ENCODE results near the gene VEGFC.

Gene VEGFC

GRCh38 chr4:176798540-176798939 is 5.8 kb upstream of the VEGFC start:
- DNase-seq: no peak

DNA sequence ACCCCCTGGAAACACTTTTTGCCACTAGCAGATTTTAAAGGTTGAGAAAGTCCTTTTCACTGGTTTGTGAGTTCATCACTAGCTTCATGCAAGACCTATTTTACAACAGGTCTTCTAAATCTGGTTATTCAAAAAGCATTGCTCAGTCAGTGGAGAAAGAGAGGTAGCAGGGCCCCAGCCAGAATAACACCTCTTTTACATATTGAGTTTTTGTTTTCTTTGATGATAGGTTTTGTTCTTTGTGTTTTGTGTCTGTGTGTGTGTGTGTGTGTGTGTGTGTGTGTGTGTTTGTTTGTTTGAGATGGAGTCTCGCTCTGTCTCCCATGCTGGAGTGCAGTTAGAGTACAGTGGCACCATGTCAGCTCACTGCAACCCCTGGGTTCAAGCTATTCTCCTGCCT is 2.7 kb upstream of the VEGFC start:
- no peak for DNase-seq

GRCh38 chr4:176794651-176795050 is 1.9 kb upstream of the VEGFC start:
- no peak for DNase-seq

GRCh38 chr4:176794151-176794550 is 1.4 kb upstream of the VEGFC start:
- no peak for DNase-seq

DNA sequence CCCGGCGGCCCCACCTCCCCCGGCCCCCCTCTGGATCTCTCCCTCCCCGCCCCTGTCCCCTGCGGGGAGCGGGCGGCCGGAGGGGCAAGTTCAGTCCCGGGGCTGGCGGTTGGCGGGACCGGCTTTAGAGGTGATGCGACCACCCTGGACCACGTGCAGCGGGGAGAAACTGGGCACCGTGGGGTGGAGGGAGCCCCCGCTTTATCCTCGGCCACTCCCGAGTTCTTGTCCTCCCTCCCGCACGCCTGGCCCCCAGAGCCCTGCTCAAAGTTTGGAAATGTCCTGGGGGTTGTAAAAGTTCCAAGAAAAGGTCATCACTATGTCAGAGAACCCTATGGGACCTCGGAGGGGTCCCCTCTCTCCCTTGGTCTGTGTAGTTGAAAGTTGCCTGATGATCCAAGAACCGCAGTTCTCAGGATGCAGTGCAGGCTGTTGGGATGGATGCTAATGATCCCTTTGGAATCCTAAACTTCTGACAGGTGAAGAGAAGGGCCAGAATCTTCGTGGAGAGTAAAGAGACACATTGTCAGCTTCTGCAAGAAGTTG is 411 bp upstream of the VEGFC start:
- no peak for DNase-seq

- peak in 3 of 56 donors; percentile 0 to 30 (median 13) for DNase-seq
These were observed 964 bp downstream of the VEGFC start for GRCh38 chr4:176791591-176792325.

GRCh38 chr4:176790398-176790797 is 2.3 kb downstream of the VEGFC start:
- no peak for DNase-seq

DNA sequence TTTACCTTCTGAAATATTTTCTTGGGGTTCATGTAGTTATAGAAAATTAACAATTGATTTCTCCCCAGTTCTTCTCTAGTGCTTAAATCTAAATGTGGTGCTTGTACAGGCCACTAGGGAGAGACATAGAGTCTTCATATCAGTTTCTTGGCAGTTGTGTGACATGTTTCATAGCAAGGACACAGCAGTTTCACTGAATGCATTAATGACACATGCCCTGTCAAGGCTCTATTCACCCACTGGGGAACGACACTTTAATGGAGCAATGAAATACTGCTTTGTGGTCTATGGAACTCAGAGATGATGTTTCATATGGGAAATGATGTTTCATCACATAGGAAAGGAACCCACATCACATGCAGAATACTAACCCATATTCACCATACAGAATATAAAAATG is 2.8 kb downstream of the VEGFC start:
- peak in 1 of 56 donors; percentile 10 for DNase-seq

DNA sequence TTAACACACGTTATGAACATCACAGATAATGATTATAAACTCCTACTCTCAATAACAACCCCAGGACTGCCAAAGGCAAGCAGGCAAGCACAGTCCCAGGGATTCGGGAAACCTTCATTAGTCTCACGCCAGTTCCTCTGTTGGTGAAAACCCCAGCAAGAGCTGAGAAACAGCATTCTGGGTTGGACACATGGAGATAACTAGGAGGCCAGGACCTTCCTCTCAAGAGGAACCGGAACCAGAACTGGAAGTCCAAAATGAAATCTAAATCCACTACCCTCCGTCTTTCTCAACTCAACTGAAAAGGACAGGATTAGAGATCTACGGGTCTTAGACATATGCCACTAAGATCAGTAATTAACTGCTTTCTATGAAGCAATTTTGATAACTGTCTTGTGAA is 3.8 kb downstream of the VEGFC start:
- DNase-seq: no peak

DNA sequence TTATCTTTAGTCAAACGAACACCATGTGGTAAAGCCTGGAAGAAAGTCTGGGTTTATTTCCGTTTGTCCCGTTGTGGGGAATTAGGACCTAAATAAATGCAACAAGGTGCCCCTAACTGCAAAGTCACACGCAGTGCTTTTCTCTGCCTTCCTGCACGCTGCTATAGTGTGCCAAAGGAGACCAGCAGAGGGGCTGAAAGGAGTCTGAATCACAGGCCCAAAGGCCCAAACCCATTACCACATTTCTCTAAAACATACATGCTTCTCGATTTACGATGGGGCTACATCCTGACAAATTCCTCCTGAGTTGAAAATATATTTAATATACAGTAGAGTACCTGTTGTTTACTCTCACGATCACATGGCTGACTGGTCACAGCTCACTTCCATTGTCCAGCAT is 4.5 kb downstream of the VEGFC start:
- no peak for DNase-seq

GRCh38 chr4:176784816-176785215 is 7.9 kb downstream of the VEGFC start:
- DNase-seq: no peak

GRCh38 chr4:176782794-176783193 is 9.9 kb downstream of the VEGFC start:
- DNase-seq: no peak

GRCh38 chr4:176782191-176782590 is 10.5 kb downstream of the VEGFC start:
- no peak for DNase-seq

GRCh38 chr4:176781739-176782100 is 11.0 kb downstream of the VEGFC start:
- no peak for DNase-seq

DNA sequence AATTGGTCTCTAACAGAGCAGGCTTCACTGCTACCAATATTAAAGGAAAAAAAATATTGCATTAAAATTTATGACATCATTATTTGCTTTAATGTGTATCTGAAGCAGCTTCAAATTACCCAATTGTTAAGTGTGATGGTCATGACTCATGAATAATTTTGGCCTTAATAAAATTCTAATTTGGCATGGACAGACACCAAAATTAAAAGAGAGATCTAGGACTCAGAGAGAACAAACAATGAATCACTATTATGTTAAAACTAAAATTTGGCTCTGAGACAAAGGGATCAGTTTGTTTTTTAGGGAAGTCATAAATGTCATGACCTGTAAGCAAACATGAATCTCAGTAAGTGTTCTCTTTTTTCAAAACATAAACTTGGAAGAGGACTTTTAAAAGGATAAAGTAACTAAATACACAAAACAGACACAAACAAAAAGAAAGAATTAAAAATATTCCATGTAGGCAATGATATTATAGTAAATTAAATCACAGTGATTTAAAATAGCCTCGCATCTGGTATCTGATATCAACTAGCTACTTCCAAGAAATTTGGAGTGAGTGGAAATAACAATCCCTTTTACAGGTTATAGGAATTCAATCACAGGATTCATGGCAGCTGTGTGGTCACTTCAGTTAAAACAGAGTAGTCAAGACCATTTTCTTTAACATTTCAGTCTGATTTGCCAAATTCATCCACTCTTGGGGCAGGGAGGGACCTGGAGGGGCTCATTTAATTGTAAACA is 11.6 kb downstream of the VEGFC start:
- DNase-seq: no peak

DNA sequence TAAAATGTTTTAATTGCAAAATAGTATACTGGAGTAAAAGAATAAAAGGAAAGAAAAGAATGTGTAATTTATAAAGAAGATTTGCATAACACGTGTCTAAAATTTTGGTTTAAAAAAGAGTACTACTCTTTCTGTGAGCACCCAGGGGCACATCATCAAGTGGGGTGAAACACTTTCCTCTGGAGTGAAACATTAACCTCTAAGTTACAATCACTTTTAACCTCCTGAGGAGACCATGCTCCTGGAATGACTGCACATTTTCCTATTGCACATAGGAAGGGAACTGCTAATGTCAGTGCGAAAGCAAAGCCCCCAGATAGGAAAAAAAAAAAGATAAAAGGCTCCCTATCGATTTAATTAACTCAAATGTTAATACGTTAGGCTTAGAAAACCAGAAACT is 13.3 kb downstream of the VEGFC start:
- no peak for DNase-seq

DNA sequence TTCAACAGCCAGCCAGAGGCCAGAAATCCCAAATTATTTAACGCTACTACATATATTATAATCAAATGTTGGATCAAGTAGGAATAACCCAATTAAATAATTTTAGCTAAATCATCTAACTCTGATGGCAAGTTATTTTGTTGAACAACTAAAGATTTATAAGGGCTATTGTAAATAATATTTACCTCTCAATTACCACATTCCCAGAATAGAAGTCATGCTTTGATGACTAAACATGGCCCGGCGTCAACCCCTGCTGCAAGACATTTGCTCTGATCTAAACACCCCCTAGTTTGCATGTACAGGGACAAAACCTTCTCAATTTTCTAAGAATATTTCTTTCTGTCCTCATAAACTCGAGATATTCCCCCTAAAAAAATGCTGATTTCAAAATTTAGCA is 14.2 kb downstream of the VEGFC start:
- DNase-seq: no peak

GRCh38 chr4:176778063-176778462 is 14.7 kb downstream of the VEGFC start:
- DNase-seq: no peak

GRCh38 chr4:176775338-176775737 is 17.4 kb downstream of the VEGFC start:
- DNase-seq: no peak

GRCh38 chr4:176774852-176775251 is 17.9 kb downstream of the VEGFC start:
- no peak for DNase-seq

DNA sequence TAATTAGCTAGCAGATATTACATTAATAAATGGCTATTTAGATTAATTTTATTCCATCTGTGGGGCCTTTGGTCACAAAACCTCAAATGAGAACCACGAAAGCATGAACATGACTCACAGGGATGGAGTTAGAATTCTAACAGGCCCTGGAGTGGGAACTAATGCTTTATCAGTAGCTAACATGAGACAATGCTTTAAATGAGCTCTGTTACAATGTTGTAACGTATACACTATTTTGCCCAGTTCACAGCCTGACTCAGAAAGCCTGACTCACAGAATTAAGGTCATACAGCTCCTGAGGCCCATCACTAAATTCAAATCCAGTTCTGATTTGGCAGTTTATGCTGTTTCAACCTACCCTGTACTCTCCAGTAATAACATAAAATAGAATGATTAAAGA is 23.2 kb downstream of the VEGFC start:
- DNase-seq: no peak

DNA sequence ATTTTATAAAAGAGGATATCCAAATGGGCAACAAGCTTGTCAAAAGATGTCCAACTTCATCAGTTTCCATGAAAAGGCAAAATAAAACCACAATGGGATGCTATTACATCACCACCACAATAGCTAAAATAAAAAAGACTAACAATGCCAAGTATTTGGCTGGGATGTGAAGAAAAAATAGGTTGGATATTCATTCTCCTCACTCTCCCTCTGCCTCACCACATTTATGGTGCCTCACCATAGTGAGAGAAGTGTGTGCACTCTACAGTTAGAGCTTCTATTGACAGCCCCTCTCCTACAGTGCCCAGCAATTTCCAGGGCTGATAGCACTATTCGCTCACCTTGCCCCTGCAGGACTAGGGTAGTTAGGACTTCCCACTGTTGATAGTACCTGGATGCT is 25.5 kb downstream of the VEGFC start:
- no peak for DNase-seq

All from amygdala (tissue), 56 donors.